B cell (primary cell): Measurements from ENCODE around the gene STON2.

Source experiments
- EZH2 ChIP-seq: IDR thresholded peaks from 2 replicates; pipeline ENCODE4 v1.6.1; 2012; ENCODE audit warnings: borderline replicate concordance, low read depth, mild to moderate bottlenecking, moderate library complexity, low read length; ENCODE audit not compliant: insufficient read depth, poor library complexity, severe bottlenecking
- TF ChIP-seq, protein P1 (sequence below): fragments of 200-600 bp; IDR thresholded peaks from one replicate; pipeline ENCODE4 v1.8.0; 2022; ENCODE audit warnings: antibody characterized with exemption, mild to moderate bottlenecking

DNA sequence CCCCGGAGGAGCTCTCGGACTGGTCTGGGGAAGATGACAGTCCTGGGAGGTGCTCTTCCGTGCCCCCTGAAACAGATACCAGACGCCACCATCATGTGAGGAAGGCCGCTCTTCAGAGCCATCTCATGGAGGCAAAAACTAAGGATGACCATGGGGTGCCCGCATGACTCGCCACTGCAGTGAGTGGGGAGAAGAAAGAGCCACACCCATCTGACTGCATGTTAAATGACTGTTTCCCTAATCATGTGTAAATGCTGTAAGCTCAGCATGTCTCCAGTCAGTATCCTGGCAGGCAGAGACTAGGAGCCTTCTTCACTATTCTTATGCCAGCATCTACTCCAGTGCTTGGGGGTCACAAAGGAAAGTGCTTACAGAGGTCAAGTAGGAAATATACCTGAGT, 4.0 kb downstream of the STON2 start:
- TF ChIP-seq, protein P1, sequence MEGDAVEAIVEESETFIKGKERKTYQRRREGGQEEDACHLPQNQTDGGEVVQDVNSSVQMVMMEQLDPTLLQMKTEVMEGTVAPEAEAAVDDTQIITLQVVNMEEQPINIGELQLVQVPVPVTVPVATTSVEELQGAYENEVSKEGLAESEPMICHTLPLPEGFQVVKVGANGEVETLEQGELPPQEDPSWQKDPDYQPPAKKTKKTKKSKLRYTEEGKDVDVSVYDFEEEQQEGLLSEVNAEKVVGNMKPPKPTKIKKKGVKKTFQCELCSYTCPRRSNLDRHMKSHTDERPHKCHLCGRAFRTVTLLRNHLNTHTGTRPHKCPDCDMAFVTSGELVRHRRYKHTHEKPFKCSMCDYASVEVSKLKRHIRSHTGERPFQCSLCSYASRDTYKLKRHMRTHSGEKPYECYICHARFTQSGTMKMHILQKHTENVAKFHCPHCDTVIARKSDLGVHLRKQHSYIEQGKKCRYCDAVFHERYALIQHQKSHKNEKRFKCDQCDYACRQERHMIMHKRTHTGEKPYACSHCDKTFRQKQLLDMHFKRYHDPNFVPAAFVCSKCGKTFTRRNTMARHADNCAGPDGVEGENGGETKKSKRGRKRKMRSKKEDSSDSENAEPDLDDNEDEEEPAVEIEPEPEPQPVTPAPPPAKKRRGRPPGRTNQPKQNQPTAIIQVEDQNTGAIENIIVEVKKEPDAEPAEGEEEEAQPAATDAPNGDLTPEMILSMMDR, result no peak
- TF ChIP-seq EZH2, result no peak
